Stimulated activated CD4-positive, alpha-beta T cell treated with anti-CD3 and anti-CD28 coated beads, Interleukin-4, amount 100 ng/mL, for 24 hours (primary cell): ENCODE measurements around the gene G2E3.
"Not testable (repeated sequence)": the region's sequence is repeated elsewhere in the genome, so short reads cannot be mapped to it uniquely, and the experiment has no call there.

Source experiments
- DNase-seq: peaks from one replicate; pipeline ENCODE4 v3.0.0-alpha.2; 2020

The G2E3 gene

GRCh38 chr14:30607156-30607780 lies 48.3 kb downstream of the G2E3 start:
- DNase-seq, result no peak

GRCh38 chr14:30608533-30609006 lies 49.6 kb downstream of the G2E3 start:
- no peak for DNase-seq

- DNase-seq, result no peak
These were observed 51.9 kb downstream of the G2E3 start for GRCh38 chr14:30610787-30611343.

- DNase-seq, result no peak
These were observed 55.2 kb downstream of the G2E3 start for GRCh38 chr14:30614155-30614554.

GRCh38 chr14:30620178-30620577 lies 61.2 kb downstream of the G2E3 start:
- DNase-seq, result no peak

- peak; percentile 6 for DNase-seq
These were observed 62.5 kb downstream of the G2E3 start for GRCh38 chr14:30621354-30621939.

GRCh38 chr14:30621940-30622830 lies 63.2 kb downstream of the G2E3 start, which contains the start of gene SCFD1:
TSS of gene SCFD1 (plus strand) at chr14:30622319. CDS start at chr14:30622339, 20 bp downstream.
- peak; percentile 93 for DNase-seq

GRCh38 chr14:30623412-30624131 lies 64.6 kb downstream of the G2E3 start:
- no peak for DNase-seq

- DNase-seq, result no peak
These were observed 65.1 kb downstream of the G2E3 start for GRCh38 chr14:30624132-30624423.

- no peak for DNase-seq
These were observed 66.6 kb downstream of the G2E3 start for GRCh38 chr14:30625533-30625932.

GRCh38 chr14:30629432-30629831 lies 70.5 kb downstream of the G2E3 start:
- not testable (repeated sequence) for DNase-seq

GRCh38 chr14:30630248-30630647 lies 71.3 kb downstream of the G2E3 start:
- no peak for DNase-seq

- no peak for DNase-seq
These were observed 73.8 kb downstream of the G2E3 start for GRCh38 chr14:30632730-30633129.

- DNase-seq, result no peak
These were observed 80.0 kb downstream of the G2E3 start for GRCh38 chr14:30638926-30639325.

GRCh38 chr14:30641207-30641606 lies 82.2 kb downstream of the G2E3 start:
- DNase-seq, result no peak

- DNase-seq, result not testable (repeated sequence)
These were observed 85.5 kb downstream of the G2E3 start for GRCh38 chr14:30644462-30644861.

- DNase-seq, result no peak
These were observed 86.6 kb downstream of the G2E3 start for GRCh38 chr14:30645600-30645999.

GRCh38 chr14:30648471-30648870 lies 89.5 kb downstream of the G2E3 start:
- no peak for DNase-seq

GRCh38 chr14:30651937-30652336 lies 93.0 kb downstream of the G2E3 start:
- no peak for DNase-seq

- DNase-seq, result no peak
These were observed 96.2 kb downstream of the G2E3 start for GRCh38 chr14:30655124-30655523.

GRCh38 chr14:30655658-30656057 lies 96.7 kb downstream of the G2E3 start:
- DNase-seq, result no peak

- DNase-seq, result peak; percentile 18
These were observed 97.3 kb downstream of the G2E3 start for GRCh38 chr14:30656190-30656632.

- DNase-seq, result no peak
These were observed 98.1 kb downstream of the G2E3 start for GRCh38 chr14:30657050-30657449.
